KOPT-K1 (cell line): Measurements from ENCODE around the gene MKRN2OS.

ENCODE experiments used
- H3K27ac ChIP-seq: fragments of 200-600 bp; sonication (generic); 2 replicates; pipeline ENCODE4 v1.5.1; 2016; ENCODE audit warnings: antibody characterized with exemption, mild to moderate bottlenecking, low read depth, low read length; ENCODE audit not compliant: poor library complexity, severe bottlenecking
- H3K36me3 ChIP-seq: fragments of 200-600 bp; sonication (generic); 2 replicates; pipeline ENCODE4 v1.5.1; 2017; ENCODE audit warnings: antibody characterized with exemption, mild to moderate bottlenecking, low read length, moderate library complexity; ENCODE audit not compliant: insufficient read depth
- H3K9me3 ChIP-seq: fragments of 200-600 bp; sonication (generic); 2 replicates; pipeline ENCODE4 v1.5.1; 2017; ENCODE audit warnings: antibody characterized with exemption, low read length, mild to moderate bottlenecking; ENCODE audit not compliant: insufficient read depth, poor library complexity, severe bottlenecking

Gene MKRN2OS

GRCh38 chr3:12512534-12513118 is 32.7 kb downstream of the MKRN2OS start:
- Histone ChIP-seq H3K27ac (no peak overlapping the region), H3K36me3 (peaks cover 55% of the 10 kb centered on the region), H3K9me3 (no peaks in the 10 kb centered on the region)

- H3K36me3 ChIP-seq = peaks cover 69% of the 10 kb centered on the region
Observed at GRCh38 chr3:12509466-12509865, 35.8 kb downstream of the MKRN2OS start.

GRCh38 chr3:12508291-12508700 is 37.0 kb downstream of the MKRN2OS start:
- Histone ChIP-seq H3K36me3 (peaks cover 71% of the 10 kb centered on the region), H3K9me3 (no peaks in the 10 kb centered on the region), H3K27ac (no peak overlapping the region)

More at GRCh38 chr3:12509466-12509865, 35.8 kb downstream of the MKRN2OS start:
- Histone ChIP-seq H3K9me3 (no peaks in the 10 kb centered on the region), H3K27ac (no peak overlapping the region)

- no peaks in the 10 kb centered on the region for H3K9me3 ChIP-seq
- peaks cover 75% of the 10 kb centered on the region for H3K36me3 ChIP-seq
- H3K27ac ChIP-seq = no peak overlapping the region
Observed at GRCh38 chr3:12507591-12508281, 37.6 kb downstream of the MKRN2OS start.

GRCh38 chr3:12506201-12506709 is 39.0 kb downstream of the MKRN2OS start:
- Histone ChIP-seq H3K27ac (no peak overlapping the region), H3K9me3 (no peaks in the 10 kb centered on the region), H3K36me3 (peaks cover 85% of the 10 kb centered on the region)

GRCh38 chr3:12503126-12503957 is 42.0 kb downstream of the MKRN2OS start:
- H3K36me3 ChIP-seq = peaks cover 92% of the 10 kb centered on the region
- no peaks in the 10 kb centered on the region for H3K9me3 ChIP-seq
- no peak overlapping the region for H3K27ac ChIP-seq

GRCh38 chr3:12501360-12502020 is 43.8 kb downstream of the MKRN2OS start:
- H3K9me3 ChIP-seq = no peaks in the 10 kb centered on the region
- peaks cover 94% of the 10 kb centered on the region for H3K36me3 ChIP-seq
- H3K27ac ChIP-seq = no peak overlapping the region

- Histone ChIP-seq H3K27ac (no peak overlapping the region), H3K9me3 (no peaks in the 10 kb centered on the region), H3K36me3 (peaks cover 89% of the 10 kb centered on the region)
Observed at GRCh38 chr3:12499474-12499873, 45.8 kb downstream of the MKRN2OS start.

GRCh38 chr3:12496453-12496761 is 48.9 kb downstream of the MKRN2OS start:
- H3K27ac ChIP-seq = no peak overlapping the region
- H3K36me3 ChIP-seq = peaks cover 89% of the 10 kb centered on the region
- no peaks in the 10 kb centered on the region for H3K9me3 ChIP-seq

- Histone ChIP-seq H3K36me3 (peaks cover 89% of the 10 kb centered on the region), H3K9me3 (no peaks in the 10 kb centered on the region), H3K27ac (no peak overlapping the region)
Observed at GRCh38 chr3:12495749-12496452, 49.4 kb downstream of the MKRN2OS start.

GRCh38 chr3:12490547-12490946 is 54.8 kb downstream of the MKRN2OS start:
- Histone ChIP-seq H3K9me3 (no peaks in the 10 kb centered on the region), H3K27ac (no peak overlapping the region), H3K36me3 (peaks cover 50% of the 10 kb centered on the region)

GRCh38 chr3:12489832-12490231 is 55.5 kb downstream of the MKRN2OS start:
- peaks cover 45% of the 10 kb centered on the region for H3K36me3 ChIP-seq
- no peak overlapping the region for H3K27ac ChIP-seq
- H3K9me3 ChIP-seq = no peaks in the 10 kb centered on the region
